K562 (cell line): Measurements from ENCODE around the gene TERT. TPM values are rescaled to one million over a fixed set of nuclear protein-coding genes. Genes with fewer than 3 reads are reported as not detected.

ENCODE experiments used
- ATAC-seq: fragments of 200-7000 bp; cut with Tn5 transposase; 3 replicates; pipeline ENCODE4 v1.9.1; 2020; ENCODE audit warnings: moderate library complexity
- BruUV-seq: library from RNA; stranded (reverse); fragments of 400-500 nt; replicated peaks from 2 replicates; lab custom pipeline; 2021; lab: Mats Ljungman, UMichigan
- CTCF ChIA-PET: fragments of 300-600 bp; formaldehyde crosslinking; extraction: SDS; loops from one replicate; lab custom pipeline; 2021; ENCODE audit warnings: low intra/inter-chr PET ratio; lab: Yijun Ruan, JAX
- POLR2A ChIA-PET: fragments of 300-600, 350-650 bp; sonication (Branson Sonifier 250); formaldehyde crosslinking; extraction: SDS; loops from one replicate; lab custom pipeline; 2021; ENCODE audit warnings: antibody characterized with exemption, inconsistent platforms; lab: Yijun Ruan, JAX
- DNase-seq, 4 experiments: peaks; one replicate each; pipeline versions ENCODE4 v3.0.0 to v3.0.0-alpha.2; 2011 to 2018; ENCODE audit warnings: low spot score in 3 of 4, mixed read lengths in 3 of 4; ENCODE audit errors: extremely low read depth in 1 of 4
- FAIRE-seq: peaks from 2 replicates; lab custom pipeline; 2011; peaks lifted over from hg19 to GRCh38; lab: Jason Lieb, UNC
- H2AFZ ChIP-seq: 2 replicates; pipeline ENCODE4 v1.6.0; 2011; ENCODE audit warnings: low read depth, low read length, control low read depth, inconsistent platforms
- H3K27ac ChIP-seq: fragments of 200-600 bp; 3 replicates; pipeline ENCODE4 v1.8.0; 2011; ENCODE audit warnings: low read depth, mild to moderate bottlenecking, control low read depth, inconsistent platforms, low read length, moderate library complexity, mixed read lengths; ENCODE audit errors: extremely low read depth
- H3K27me3 ChIP-seq, 2 experiments: fragments of 300-600 bp in 1 of 2; 2 replicates in 1 of 2; 3 replicates in 1 of 2; pipeline versions ENCODE4 v1.6.0 to v1.8.0; 2011; ENCODE audit warnings: inconsistent platforms in 2 of 2, low read length in 2 of 2, mild to moderate bottlenecking in 1 of 2, mixed read lengths in 1 of 2, moderate library complexity in 1 of 2; ENCODE audit not compliant: control insufficient read depth in 2 of 2, insufficient read depth in 2 of 2
- H3K36me3 ChIP-seq: fragments of 300-600 bp; 3 replicates; pipeline ENCODE4 v1.8.0; 2011; ENCODE audit warnings: mild to moderate bottlenecking, low read length, inconsistent platforms; ENCODE audit not compliant: control insufficient read depth, insufficient read depth
- H3K4me1 ChIP-seq, 2 experiments: fragments of 200-600 bp in 1 of 2; replicated peaks in 1 of 2; 2 replicates in 1 of 2; 3 replicates in 1 of 2; pipeline versions ENCODE4 v1.5.1 to v1.8.0; 2011; ENCODE audit warnings: inconsistent platforms in 2 of 2, low read length in 2 of 2, mild to moderate bottlenecking in 1 of 2, mixed read lengths in 1 of 2, moderate library complexity in 1 of 2; ENCODE audit not compliant: control insufficient read depth in 2 of 2, insufficient read depth in 2 of 2
- H3K4me2 ChIP-seq: 2 replicates; pipeline ENCODE4 v1.6.1; 2011; ENCODE audit warnings: low read length, control low read depth, inconsistent platforms, mixed read lengths; ENCODE audit not compliant: insufficient read depth
- H3K4me3 ChIP-seq: fragments of 200-600 bp; sonication (generic), shearing (Covaris generic); 2 replicates; pipeline ENCODE4 v1.5.1; 2016; ENCODE audit warnings: control low read depth, inconsistent platforms
- H3K79me2 ChIP-seq: fragments of 200-600 bp; 3 replicates; pipeline ENCODE4 v1.8.0; 2011; ENCODE audit warnings: low read length, inconsistent platforms; ENCODE audit not compliant: control insufficient read depth, insufficient read depth
- H3K9ac ChIP-seq, 2 experiments: 2 replicates each; pipeline versions ENCODE4 v1.6.0 to v1.6.1; 2011; ENCODE audit warnings: low read depth in 2 of 2, low read length in 2 of 2, control low read depth in 1 of 2, inconsistent platforms in 1 of 2, mild to moderate bottlenecking in 1 of 2, mixed read lengths in 1 of 2; ENCODE audit not compliant: insufficient read depth in 1 of 2
- H3K9me1 ChIP-seq: one replicate; pipeline ENCODE4 v1.6.0; 2011; ENCODE audit warnings: inconsistent platforms, mild to moderate bottlenecking, low read length, moderate library complexity; ENCODE audit not compliant: control insufficient read depth, insufficient read depth
- H3K9me3 ChIP-seq: replicated peaks from 2 replicates; pipeline ENCODE4 v1.5.1; 2011; ENCODE audit warnings: low read depth, low read length, inconsistent platforms; ENCODE audit not compliant: control insufficient read depth, insufficient read depth
- H4K20me1 ChIP-seq: replicated peaks from 2 replicates; pipeline ENCODE4 v1.6.1; 2011; ENCODE audit warnings: low read length, inconsistent platforms, mixed read lengths; ENCODE audit not compliant: control insufficient read depth, insufficient read depth
- ARHGAP35 ChIP-seq: fragments of 450-650 bp; IDR thresholded peaks from 2 replicates; pipeline ENCODE4 v1.6.1; 2018; ENCODE audit not compliant: partially characterized antibody
- ARID1B ChIP-seq: fragments of 450-650 bp; IDR thresholded peaks from 2 replicates; pipeline ENCODE4 v1.6.1; 2016; ENCODE audit warnings: antibody characterized with exemption, mild to moderate bottlenecking, inconsistent platforms
- CBX3 ChIP-seq, 2 experiments: IDR thresholded peaks; 1 replicate in 1 of 2; 2 replicates in 1 of 2; pipeline ENCODE4 v1.6.1; 2012; ENCODE audit warnings: inconsistent platforms in 2 of 2, low read length in 2 of 2, borderline replicate concordance in 1 of 2, control low read depth in 1 of 2
- DIDO1 ChIP-seq: fragments of 450-650 bp; IDR thresholded peaks from 2 replicates; pipeline ENCODE4 v1.6.1; 2016; ENCODE audit warnings: low read depth, missing biosample characterization, missing genetic modification characterization
- FOXK1 ChIP-seq: sonication (generic); formaldehyde crosslinking; IDR thresholded peaks from 2 replicates; pipeline ENCODE4 v1.8.0; 2022; ENCODE audit warnings: missing genetic modification reagents, mild to moderate bottlenecking, borderline replicate concordance
- FOXK2 ChIP-seq, 2 experiments: fragments of 450-650 bp; IDR thresholded peaks in 1 of 2; conservative IDR thresholded peaks in 1 of 2; 2 replicates each; pipeline ENCODE4 v1.6.1; 2016; ENCODE audit warnings: low read depth in 2 of 2, mild to moderate bottlenecking in 1 of 2
- IRF1 ChIP-seq: sonication (generic); formaldehyde crosslinking; IDR thresholded peaks from 2 replicates; pipeline ENCODE4 v1.8.0; 2022; ENCODE audit warnings: missing genetic modification reagents, mild to moderate bottlenecking, borderline replicate concordance
- MYNN ChIP-seq, 2 experiments: sonication (generic); formaldehyde crosslinking in 1 of 2; IDR thresholded peaks; 2 replicates each; pipeline versions ENCODE4 v1.5.0 to v1.6.1; 2016 to 2020; ENCODE audit warnings: antibody characterized with exemption in 1 of 2, missing genetic modification reagents in 1 of 2
- RAD51 ChIP-seq: fragments of 450-650 bp; IDR thresholded peaks from 2 replicates; pipeline ENCODE4 v1.7.1; 2016; ENCODE audit warnings: low read depth, mild to moderate bottlenecking, borderline replicate concordance
- RBM15 ChIP-seq: fragments of 200-400 bp; formaldehyde crosslinking; IDR thresholded peaks from 2 replicates; pipeline ENCODE4 v1.6.1; 2018; ENCODE audit warnings: mild to moderate bottlenecking, low read length, moderate library complexity; ENCODE audit not compliant: insufficient read depth
- SP2 ChIP-seq: IDR thresholded peaks from 2 replicates; pipeline ENCODE4 v1.6.1; 2011; ENCODE audit warnings: mild to moderate bottlenecking, low read depth, low read length, moderate library complexity; ENCODE audit not compliant: poor library complexity, severe bottlenecking; ENCODE audit errors: extremely low read depth
- ZNF668 ChIP-seq: fragments of 250-450 bp; sonication (Bioruptor Pico); IDR thresholded peaks from 2 replicates; pipeline ENCODE4 v1.8.0; 2022; ENCODE audit warnings: mild to moderate bottlenecking, inconsistent platforms
- ZNF696 ChIP-seq: fragments of 250-450 bp; sonication (Bioruptor Pico); conservative IDR thresholded peaks from 2 replicates; pipeline ENCODE4 v1.4.0; 2020; ENCODE audit warnings: mild to moderate bottlenecking, moderate library complexity
- ZNF79 ChIP-seq: fragments of 250-450 bp; sonication (Bioruptor Pico); IDR thresholded peaks from 2 replicates; pipeline ENCODE4 v1.4.0; 2020; ENCODE audit warnings: low read depth, mild to moderate bottlenecking, moderate library complexity
- WGBS: fragments of 100-300 bp; shearing (Covaris generic); methylation state at CpG from one replicate; pipeline ENCODE4 v1.1.6; 2016; ENCODE audit warnings: low coverage, mixed read lengths; ENCODE audit not compliant: insufficient coverage; ENCODE audit errors: missing lambda C conversion rate; 5-methylcytosine and 5-hydroxymethylcytosine counted together
- in situ Hi-C: fragments of 300-500 bp; cut with MboI; formaldehyde crosslinking; loops from 4 replicates; pipeline ENCODE4 v1.15.0; 2018; ENCODE audit warnings: inconsistent platforms, mixed read lengths
- intact Hi-C: fragments of 100-400 bp; cut with micrococcal nuclease; formaldehyde crosslinking; loops from 2 replicates; pipeline ENCODE4 v1.14.2; 2022
- polyA plus RNA-seq, 8 experiments: library from polyadenylated mRNA; depleted of rRNA in 4 of 8; stranded (reverse) in 5 of 8; unstranded in 3 of 8; fragments of >200 nt; fragmentation: Nextera tagmentation in 2 of 8; fragmentation: Illumina TruSeq in 1 of 8; extraction: Ambion mirVana in 2 of 8; extraction: Trizol in 1 of 8; gene quantifications; 2 replicates each; pipeline versions ENCODE4 v1.2.1 to v1.2.3, GENCODE V29; 2011 to 2014; ENCODE audit warnings: inconsistent platforms in 1 of 8, missing spikeins in 1 of 8
- total RNA-seq, 7 experiments: library from RNA; depleted of rRNA in 6 of 7; stranded (reverse); fragments of >200 nt in 6 of 7; fragmentation: Illumina TruSeq in 2 of 7; extraction: Trizol in 2 of 7; gene quantifications; 2 replicates each; pipeline versions ENCODE4 v1.2.1 to v1.2.3, GENCODE V29; 2011 to 2021; ENCODE audit warnings: low replicate concordance in 1 of 7
- TF ChIP-seq, protein P1 (sequence below): sonication (generic); formaldehyde crosslinking; IDR thresholded peaks from 2 replicates; pipeline ENCODE4 v1.8.0; 2022; ENCODE audit warnings: mild to moderate bottlenecking, missing genetic modification reagents

The TERT gene
- total and polyA plus RNA-seq, 9 of the 15 experiments (the other 6 are each of a cell fraction or from before 2014, with no cell fraction given) = 0.08 to 4.5 (median 0.98) TPM; not detected in 1

- 6% methylated on average over 11 of the region's 11 CpGs for WGBS
- Histone ChIP-seq H3K79me2 (no peaks in the 10 kb centered on the region), H3K27ac (no peak overlapping the region), H3K4me3 (no peak overlapping the region), H3K36me3 (no peaks in the 10 kb centered on the region), H3K4me1 (peaks cover 0 to 30% of the 10 kb centered on the region in 2 experiments; a peak in 1 of 5 replicates), H3K9me1 (no peaks in the 10 kb centered on the region), H3K9me3 (no peaks in the 10 kb centered on the region; the same call in 1 of the 2 replicates), H3K27me3 (peaks cover 31 to 75% of the 10 kb centered on the region in 2 experiments; a peak in 4 of 5 replicates), H3K4me2 (no peak overlapping the region), H4K20me1 (no peaks in the 10 kb centered on the region; the same call in none of the 2 replicates), H3K9ac (no peak overlapping the region), H2AFZ (no peak overlapping the region)
- no TSS peak for BruUV-seq
- FAIRE-seq = no peak
- no peak for ATAC-seq
- in situ Hi-C loops (no loop called here), intact Hi-C loops (no loop called here)
- CTCF ChIA-PET = no interaction called here
- DNase-seq = no peak
- POLR2A ChIA-PET = no interaction called here
- TF ChIP-seq SP2 = no peak
- no peak for TF ChIP-seq RAD51
- TF ChIP-seq ZNF79 (CRISPR knock-in tag) = no peak
- TF ChIP-seq IRF1 = no peak
- TF ChIP-seq ARHGAP35 = no peak
- TF ChIP-seq ZNF668 (CRISPR knock-in tag) = no peak
- TF ChIP-seq, protein P1, sequence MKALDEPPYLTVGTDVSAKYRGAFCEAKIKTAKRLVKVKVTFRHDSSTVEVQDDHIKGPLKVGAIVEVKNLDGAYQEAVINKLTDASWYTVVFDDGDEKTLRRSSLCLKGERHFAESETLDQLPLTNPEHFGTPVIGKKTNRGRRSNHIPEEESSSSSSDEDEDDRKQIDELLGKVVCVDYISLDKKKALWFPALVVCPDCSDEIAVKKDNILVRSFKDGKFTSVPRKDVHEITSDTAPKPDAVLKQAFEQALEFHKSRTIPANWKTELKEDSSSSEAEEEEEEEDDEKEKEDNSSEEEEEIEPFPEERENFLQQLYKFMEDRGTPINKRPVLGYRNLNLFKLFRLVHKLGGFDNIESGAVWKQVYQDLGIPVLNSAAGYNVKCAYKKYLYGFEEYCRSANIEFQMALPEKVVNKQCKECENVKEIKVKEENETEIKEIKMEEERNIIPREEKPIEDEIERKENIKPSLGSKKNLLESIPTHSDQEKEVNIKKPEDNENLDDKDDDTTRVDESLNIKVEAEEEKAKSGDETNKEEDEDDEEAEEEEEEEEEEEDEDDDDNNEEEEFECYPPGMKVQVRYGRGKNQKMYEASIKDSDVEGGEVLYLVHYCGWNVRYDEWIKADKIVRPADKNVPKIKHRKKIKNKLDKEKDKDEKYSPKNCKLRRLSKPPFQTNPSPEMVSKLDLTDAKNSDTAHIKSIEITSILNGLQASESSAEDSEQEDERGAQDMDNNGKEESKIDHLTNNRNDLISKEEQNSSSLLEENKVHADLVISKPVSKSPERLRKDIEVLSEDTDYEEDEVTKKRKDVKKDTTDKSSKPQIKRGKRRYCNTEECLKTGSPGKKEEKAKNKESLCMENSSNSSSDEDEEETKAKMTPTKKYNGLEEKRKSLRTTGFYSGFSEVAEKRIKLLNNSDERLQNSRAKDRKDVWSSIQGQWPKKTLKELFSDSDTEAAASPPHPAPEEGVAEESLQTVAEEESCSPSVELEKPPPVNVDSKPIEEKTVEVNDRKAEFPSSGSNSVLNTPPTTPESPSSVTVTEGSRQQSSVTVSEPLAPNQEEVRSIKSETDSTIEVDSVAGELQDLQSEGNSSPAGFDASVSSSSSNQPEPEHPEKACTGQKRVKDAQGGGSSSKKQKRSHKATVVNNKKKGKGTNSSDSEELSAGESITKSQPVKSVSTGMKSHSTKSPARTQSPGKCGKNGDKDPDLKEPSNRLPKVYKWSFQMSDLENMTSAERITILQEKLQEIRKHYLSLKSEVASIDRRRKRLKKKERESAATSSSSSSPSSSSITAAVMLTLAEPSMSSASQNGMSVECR (CRISPR knock-in tag) = no peak
- no peak for TF ChIP-seq FOXK1 (CRISPR knock-in tag)
- TF ChIP-seq MYNN (IDR thresholded peaks at IDR 0.05) = no peak
- TF ChIP-seq MYNN (CRISPR knock-in tag; IDR thresholded peaks at IDR 0.05) = no peak
- no peak for TF ChIP-seq RBM15
- TF ChIP-seq ZNF696 (CRISPR knock-in tag) = no peak
- no peak for TF ChIP-seq CBX3 (IDR thresholded peaks at IDR 0.05; ENCODE audit: borderline replicate concordance in 1 of 2, low read length in 2 of 2)
- no peak for TF ChIP-seq ARID1B
- no peak for TF ChIP-seq DIDO1 (tag)
- no peak for TF ChIP-seq FOXK2 (conservative IDR thresholded peaks at IDR 0.05 in 1 of 2, IDR thresholded peaks at IDR 0.05 in 1 of 2; ENCODE audit: low read depth in 2 of 2)
Measured at GRCh38 chr5:1219768-1220100, 75.1 kb downstream of the TERT start.
